IPS DF 19.7 (cell line): ENCODE measurements around the gene PRPF18.
"Not testable (repeated sequence)": the region's sequence is repeated elsewhere in the genome, so short reads cannot be mapped to it uniquely, and the experiment has no call there.

Source experiments
- DNase-seq: peaks from one replicate; pipeline ENCODE4 v3.0.0-alpha.2; 2013; ENCODE audit warnings: low read depth, low spot score

PRPF18 gene

GRCh38 chr10:13586676-13587355 is at the start of gene PRPF18:
Gene PRPF18 (plus strand): TSS chr10:13586965. CDS start chr10:13587087, 122 bp downstream.
- peak; percentile 78 for DNase-seq

- DNase-seq, result not testable (repeated sequence)
Measured at GRCh38 chr10:13537985-13538384, 48.8 kb upstream of the PRPF18 start.

- DNase-seq, result no peak
Measured at GRCh38 chr10:13542533-13542932, 44.2 kb upstream of the PRPF18 start.

GRCh38 chr10:13550802-13551201 is 36.0 kb upstream of the PRPF18 start:
- no peak for DNase-seq

- DNase-seq, result no peak
Measured at GRCh38 chr10:13555884-13556510, 30.8 kb upstream of the PRPF18 start.

- DNase-seq, result no peak
Measured at GRCh38 chr10:13559124-13559700, 27.6 kb upstream of the PRPF18 start.

- no peak for DNase-seq
Measured at GRCh38 chr10:13560597-13560996, 26.2 kb upstream of the PRPF18 start.

- DNase-seq, result no peak
Measured at GRCh38 chr10:13563481-13564445, 23.0 kb upstream of the PRPF18 start.

- no peak for DNase-seq
Measured at GRCh38 chr10:13564576-13564975, 22.2 kb upstream of the PRPF18 start.

GRCh38 chr10:13567030-13567429 is 19.7 kb upstream of the PRPF18 start:
- DNase-seq, result no peak

- no peak for DNase-seq
Measured at GRCh38 chr10:13571541-13571940, 15.2 kb upstream of the PRPF18 start.

- no peak for DNase-seq
Measured at GRCh38 chr10:13573960-13574359, 12.8 kb upstream of the PRPF18 start.

GRCh38 chr10:13585195-13585751 is 1.5 kb upstream of the PRPF18 start:
- no peak for DNase-seq

GRCh38 chr10:13585943-13586342 is 822 bp upstream of the PRPF18 start:
- DNase-seq, result no peak

- DNase-seq, result no peak
Measured at GRCh38 chr10:13587391-13587790, 626 bp downstream of the PRPF18 start.

GRCh38 chr10:13589316-13589715 is 2.6 kb downstream of the PRPF18 start:
- no peak for DNase-seq

GRCh38 chr10:13590886-13591285 is 4.1 kb downstream of the PRPF18 start:
- no peak for DNase-seq

GRCh38 chr10:13592306-13592705 is 5.5 kb downstream of the PRPF18 start:
- no peak for DNase-seq

GRCh38 chr10:13593535-13593934 is 6.8 kb downstream of the PRPF18 start:
- DNase-seq, result no peak

GRCh38 chr10:13594641-13595040 is 7.9 kb downstream of the PRPF18 start:
- DNase-seq, result no peak

GRCh38 chr10:13597909-13598308 is 11.1 kb downstream of the PRPF18 start:
- no peak for DNase-seq
